Calu3 (cell line): ENCODE results near the gene SLC24A3. TPM values are rescaled to one million over a fixed set of nuclear protein-coding genes. Genes with fewer than 3 reads are reported as not detected.

Experiments used
- BruUV-seq: library from RNA; stranded (reverse); fragments of 400-500 nt; replicated peaks from 2 replicates; lab custom pipeline; 2021; lab: Mats Ljungman, UMichigan
- CTCF ChIA-PET: fragments of 300-600 bp; sonication (Branson Sonifier 250); formaldehyde crosslinking; loops from one replicate; lab custom pipeline; 2022; ENCODE audit warnings: antibody characterized with exemption; lab: Charles Lee
- DNase-seq: peaks from one replicate; pipeline ENCODE4 v3.0.0; 2022
- H3K27ac Mint-ChIP-seq: one replicate; pipeline ENCODE4 v1.8.0; 2022; ENCODE audit warnings: mixed read lengths; ENCODE audit not compliant: unreplicated experiment
- H3K27me3 Mint-ChIP-seq: one replicate; pipeline ENCODE4 v1.8.0; 2022; ENCODE audit warnings: mixed read lengths; ENCODE audit not compliant: unreplicated experiment
- H3K36me3 Mint-ChIP-seq: one replicate; pipeline ENCODE4 v1.8.0; 2022; ENCODE audit warnings: mild to moderate bottlenecking, moderate library complexity, mixed read lengths; ENCODE audit not compliant: insufficient read depth, unreplicated experiment
- H3K4me1 Mint-ChIP-seq: one replicate; pipeline ENCODE4 v1.8.0; 2022; ENCODE audit warnings: mild to moderate bottlenecking, low read depth, mixed read lengths; ENCODE audit not compliant: unreplicated experiment
- H3K4me3 Mint-ChIP-seq: one replicate; pipeline ENCODE4 v1.8.0; 2022; ENCODE audit warnings: mild to moderate bottlenecking, low read depth, moderate library complexity, mixed read lengths; ENCODE audit not compliant: unreplicated experiment
- H3K9me3 Mint-ChIP-seq: one replicate; pipeline ENCODE4 v1.8.0; 2022; ENCODE audit warnings: low read depth, mixed read lengths; ENCODE audit not compliant: unreplicated experiment
- intact Hi-C: fragments of 100-400 bp; cut with micrococcal nuclease; formaldehyde crosslinking; loops from one replicate; pipeline ENCODE4 v1.10.0; 2022; ENCODE audit not compliant: unreplicated experiment
- total RNA-seq: library from RNA; stranded (reverse); gene quantifications from 2 replicates; pipeline ENCODE4 v1.2.3, GENCODE V29; 2022
- TF ChIP-seq, protein P1 (sequence below): fragments of 200-600 bp; IDR thresholded peaks from one replicate; pipeline ENCODE4 v1.8.0; 2022; ENCODE audit warnings: antibody characterized with exemption; ENCODE audit not compliant: unreplicated experiment

Gene SLC24A3
- total RNA-seq, 1 experiment from 2014 or later: not detected

DNA sequence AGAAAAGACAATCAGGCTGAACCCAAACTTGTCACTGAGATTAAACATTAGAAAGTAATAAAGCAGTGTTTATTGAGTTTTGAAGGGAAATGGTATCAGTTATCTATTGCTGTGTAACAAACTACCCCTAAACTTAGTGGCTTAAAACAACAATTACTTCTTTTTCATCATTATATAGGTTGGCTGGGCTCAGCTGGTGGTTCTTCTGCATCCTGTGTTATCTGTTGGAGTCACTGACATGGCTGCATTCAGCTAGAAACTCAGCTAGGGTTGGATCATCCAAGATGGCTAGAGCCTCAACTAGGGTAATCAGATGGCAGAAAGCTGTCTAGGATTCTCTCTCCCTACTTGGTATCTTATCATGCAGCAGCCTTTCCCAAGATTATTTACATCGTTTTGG lies 533.1 kb downstream of the SLC24A3 start:
- TF ChIP-seq, protein P1, sequence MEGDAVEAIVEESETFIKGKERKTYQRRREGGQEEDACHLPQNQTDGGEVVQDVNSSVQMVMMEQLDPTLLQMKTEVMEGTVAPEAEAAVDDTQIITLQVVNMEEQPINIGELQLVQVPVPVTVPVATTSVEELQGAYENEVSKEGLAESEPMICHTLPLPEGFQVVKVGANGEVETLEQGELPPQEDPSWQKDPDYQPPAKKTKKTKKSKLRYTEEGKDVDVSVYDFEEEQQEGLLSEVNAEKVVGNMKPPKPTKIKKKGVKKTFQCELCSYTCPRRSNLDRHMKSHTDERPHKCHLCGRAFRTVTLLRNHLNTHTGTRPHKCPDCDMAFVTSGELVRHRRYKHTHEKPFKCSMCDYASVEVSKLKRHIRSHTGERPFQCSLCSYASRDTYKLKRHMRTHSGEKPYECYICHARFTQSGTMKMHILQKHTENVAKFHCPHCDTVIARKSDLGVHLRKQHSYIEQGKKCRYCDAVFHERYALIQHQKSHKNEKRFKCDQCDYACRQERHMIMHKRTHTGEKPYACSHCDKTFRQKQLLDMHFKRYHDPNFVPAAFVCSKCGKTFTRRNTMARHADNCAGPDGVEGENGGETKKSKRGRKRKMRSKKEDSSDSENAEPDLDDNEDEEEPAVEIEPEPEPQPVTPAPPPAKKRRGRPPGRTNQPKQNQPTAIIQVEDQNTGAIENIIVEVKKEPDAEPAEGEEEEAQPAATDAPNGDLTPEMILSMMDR: no peak
- Mint-ChIP-seq H3K36me3 (no peaks in the 10 kb centered on the region), H3K4me3 (no peak overlapping the region), H3K9me3 (no peaks in the 10 kb centered on the region), H3K27me3 (no peaks in the 10 kb centered on the region), H3K27ac (no peak overlapping the region), H3K4me1 (no peaks in the 10 kb centered on the region)
- intact Hi-C loops: loop anchor here (10.0 kb wide), 1 partner anchor 51 kb away; no protein-coding TSS in a partner anchor
- BruUV-seq: no TSS peak
- no peak for DNase-seq
- CTCF ChIA-PET: interaction anchor here (0.6 kb wide), 1 partner anchor 326 kb away, joined by 4 read pairs; no protein-coding TSS in a partner anchor

DNA sequence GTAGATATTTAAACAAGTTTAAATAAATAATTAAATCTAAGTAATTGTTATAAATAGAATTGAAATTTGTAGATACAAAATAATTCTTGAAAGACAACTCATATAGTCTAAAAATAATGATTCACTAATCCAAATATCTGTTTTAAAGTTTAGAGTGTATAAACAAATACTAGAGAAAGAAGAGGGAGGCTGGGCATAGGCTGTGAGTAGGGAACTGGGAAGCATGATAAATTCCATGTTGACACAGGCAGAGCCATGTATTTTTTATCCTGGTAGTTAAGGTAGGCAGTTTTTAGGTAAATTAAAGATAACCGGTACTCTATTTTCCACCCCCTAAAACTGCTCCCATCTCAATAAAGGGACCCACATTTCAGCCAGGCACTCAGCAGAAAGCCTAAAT lies 534.0 kb downstream of the SLC24A3 start:
- intact Hi-C loops: loop anchor here (10.0 kb wide), 1 partner anchor 52 kb away; no protein-coding TSS in a partner anchor
- DNase-seq: no peak
- Mint-ChIP-seq H3K36me3 (no peaks in the 10 kb centered on the region), H3K27ac (no peak overlapping the region), H3K27me3 (no peaks in the 10 kb centered on the region), H3K9me3 (no peaks in the 10 kb centered on the region), H3K4me3 (no peak overlapping the region), H3K4me1 (peaks cover 3% of the 10 kb centered on the region)
- no TSS peak for BruUV-seq
- TF ChIP-seq, protein P1: no peak
- CTCF ChIA-PET: no interaction called here

DNA sequence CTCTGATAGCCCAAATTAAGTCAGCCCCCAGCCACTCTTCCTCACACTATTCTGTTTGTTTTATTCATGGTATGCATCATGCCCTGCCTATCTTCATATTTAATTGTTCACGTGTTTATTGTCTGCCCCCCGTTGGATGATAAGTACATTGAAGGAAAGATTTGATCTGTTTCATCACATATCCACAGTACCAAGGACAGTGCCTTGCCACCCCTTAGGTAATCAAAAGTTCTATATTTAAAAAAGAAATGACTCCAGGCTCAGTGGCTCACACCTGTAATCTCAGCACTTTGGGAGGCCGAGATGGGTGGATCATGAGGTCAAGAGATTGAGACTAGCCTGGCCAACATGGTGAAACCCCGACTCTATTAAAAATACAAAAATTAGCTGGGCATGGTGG lies 535.5 kb downstream of the SLC24A3 start:
- TF ChIP-seq, protein P1: no peak
- CTCF ChIA-PET: no interaction called here
- Mint-ChIP-seq H3K27ac (no peak overlapping the region), H3K9me3 (no peaks in the 10 kb centered on the region), H3K36me3 (no peaks in the 10 kb centered on the region), H3K4me1 (peaks cover 10% of the 10 kb centered on the region), H3K27me3 (no peaks in the 10 kb centered on the region), H3K4me3 (no peak overlapping the region)
- intact Hi-C loops: loop anchor here (10.0 kb wide), 1 partner anchor 53 kb away; no protein-coding TSS in a partner anchor
- BruUV-seq: no TSS peak
- DNase-seq: no peak

DNA sequence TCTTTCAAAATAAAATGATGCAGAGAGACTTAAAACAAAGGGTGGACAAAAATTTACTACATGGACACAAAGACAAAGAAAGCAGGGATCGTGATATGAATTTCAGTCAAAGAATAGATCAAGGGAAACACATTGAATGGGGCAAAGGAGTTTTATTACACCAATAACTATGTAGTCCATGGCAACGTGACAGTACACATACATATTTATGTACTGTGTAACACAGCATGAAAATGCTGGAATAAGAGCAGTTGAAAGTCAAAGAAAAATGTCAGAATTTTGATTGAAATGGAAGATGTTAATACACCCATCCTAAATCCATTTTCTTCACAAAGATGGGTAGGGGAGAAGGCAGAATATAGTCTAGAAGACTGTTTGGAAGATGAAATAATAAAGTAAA lies 536.2 kb downstream of the SLC24A3 start:
- TF ChIP-seq, protein P1: no peak
- CTCF ChIA-PET: no interaction called here
- no peaks in the 10 kb centered on the region for H3K36me3 Mint-ChIP-seq
- H3K27me3 Mint-ChIP-seq: no peaks in the 10 kb centered on the region
- H3K27ac Mint-ChIP-seq: no peak overlapping the region
- no peaks in the 10 kb centered on the region for H3K9me3 Mint-ChIP-seq
- no peak for DNase-seq
- no peak overlapping the region for H3K4me3 Mint-ChIP-seq
- intact Hi-C loops: loop anchor here (10.0 kb wide), 1 partner anchor 54 kb away; no protein-coding TSS in a partner anchor
- peaks cover 10% of the 10 kb centered on the region for H3K4me1 Mint-ChIP-seq
- no TSS peak for BruUV-seq
